Spinal cord (tissue), 10 donors: Measurements from ENCODE around the gene S100A11. TPM values are rescaled to one million over a fixed set of nuclear protein-coding genes. Genes with fewer than 3 reads are reported as not detected.
A peak's percentile ranks its signal among the peaks of the same experiment; 100 is the strongest.

Source experiments
- DNase-seq, 6 donors: peaks; one replicate each; pipeline versions ENCODE4 v3.0.0 to v3.0.0-alpha.2; 2013 to 2015; ENCODE audit warnings: low spot score in 6 of 6, low read depth in 4 of 6
- H3K27ac ChIP-seq: one replicate; pipeline ENCODE4 v1.5.1; 2013; ENCODE audit warnings: low read depth, low read length, control low read depth
- H3K27me3 ChIP-seq: one replicate; pipeline ENCODE4 v1.6.1; 2013; ENCODE audit warnings: low read length; ENCODE audit not compliant: control insufficient read depth, insufficient read depth
- H3K36me3 ChIP-seq: one replicate; pipeline ENCODE4 v1.6.1; 2013; ENCODE audit warnings: low read length; ENCODE audit not compliant: control insufficient read depth, insufficient read depth
- H3K4me1 ChIP-seq: one replicate; pipeline ENCODE4 v1.6.1; 2013; ENCODE audit warnings: low read length; ENCODE audit not compliant: control insufficient read depth, insufficient read depth
- H3K4me3 ChIP-seq: one replicate; pipeline ENCODE4 v1.5.1; 2013; ENCODE audit warnings: low read depth, low read length, control low read depth
- H3K9me3 ChIP-seq: one replicate; pipeline ENCODE4 v1.6.1; 2013; ENCODE audit warnings: low read length; ENCODE audit not compliant: control insufficient read depth, insufficient read depth
- WGBS: methylation state at CpG from one replicate; pipeline ENCODE4 v1.1.5; 2013; ENCODE audit warnings: missing lambda C conversion rate; ENCODE audit not compliant: insufficient coverage; 5-methylcytosine and 5-hydroxymethylcytosine counted together
- polyA plus RNA-seq, 2 donors: library from polyadenylated mRNA; unstranded; fragments of 120-200 nt; gene quantifications; one replicate each; pipeline ENCODE4 v1.2.1, GENCODE V29; 2013; ENCODE audit not compliant: insufficient read length in 2 of 2
- total RNA-seq, 2 donors: library from RNA; depleted of rRNA in 1 of 2; stranded (reverse); fragments of 120-200 nt in 1 of 2; fragments of >200 nt in 1 of 2; gene quantifications; one replicate each; pipeline versions ENCODE4 v1.2.3 to v1.2.4, GENCODE V29; 2013 to 2014
- donor health status: healthy.

Gene S100A11
- total and polyA plus RNA-seq, 4 donors, result 17.7 to 153 (median 76.9) TPM

DNA sequence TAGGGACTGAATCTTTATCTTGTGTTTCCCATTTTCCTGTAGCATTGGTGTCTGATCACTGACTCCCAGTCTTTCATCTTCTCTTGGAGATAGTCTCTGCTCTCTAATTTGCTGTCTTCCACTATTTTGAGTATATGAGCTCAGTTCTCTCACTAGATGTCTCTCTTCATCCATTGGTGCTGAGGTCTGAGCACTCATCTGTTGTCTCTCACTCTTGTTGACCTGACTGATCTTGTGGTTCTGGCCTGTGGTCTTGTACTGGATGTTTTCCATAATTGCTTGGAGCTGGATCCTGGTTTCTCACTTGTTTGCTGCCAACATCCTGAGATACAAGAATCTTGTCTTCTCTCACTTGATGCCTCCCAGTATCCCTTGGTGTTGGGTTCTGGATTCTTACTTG lies 25.1 kb upstream of the S100A11 start:
- no peaks in the 10 kb centered on the region for H3K36me3 ChIP-seq
- no peaks in the 10 kb centered on the region for H3K4me1 ChIP-seq
- no peak overlapping the region for H3K27ac ChIP-seq
- H3K27me3 ChIP-seq, result no peaks in the 10 kb centered on the region
- H3K4me3 ChIP-seq, result no peak overlapping the region
- no peaks in the 10 kb centered on the region for H3K9me3 ChIP-seq
- DNase-seq, result no peak

GRCh38 chr1:152053375-152053774 lies 16.6 kb upstream of the S100A11 start:
- peaks cover 15% of the 10 kb centered on the region for H3K27me3 ChIP-seq
- DNase-seq, result peak in 2 of 6 donors; percentile 5 to 19
- H3K9me3 ChIP-seq, result no peaks in the 10 kb centered on the region
- no peaks in the 10 kb centered on the region for H3K36me3 ChIP-seq
- WGBS, result 54% methylated on average over 12 of the region's 13 CpGs
- no peak overlapping the region for H3K4me3 ChIP-seq
- H3K4me1 ChIP-seq, result peaks cover 2% of the 10 kb centered on the region
- no peak overlapping the region for H3K27ac ChIP-seq

- H3K4me1 ChIP-seq, result peaks cover 10% of the 10 kb centered on the region
- H3K36me3 ChIP-seq, result no peaks in the 10 kb centered on the region
- DNase-seq, result peak in 4 of 6 donors; percentile 47 to 91 (median 75)
- peaks cover 15% of the 10 kb centered on the region for H3K27me3 ChIP-seq
- no peak overlapping the region for H3K27ac ChIP-seq
- H3K4me3 ChIP-seq, result no peak overlapping the region
- no peaks in the 10 kb centered on the region for H3K9me3 ChIP-seq
- WGBS, result 24% methylated on average over 11 of the region's 11 CpGs
These were observed 15.8 kb upstream of the S100A11 start for GRCh38 chr1:152052606-152053005.

GRCh38 chr1:152050886-152051675 lies 14.3 kb upstream of the S100A11 start:
- DNase-seq, result no peak
- Histone ChIP-seq H3K36me3 (no peaks in the 10 kb centered on the region), H3K9me3 (no peaks in the 10 kb centered on the region), H3K4me3 (no peak overlapping the region), H3K27me3 (peaks cover 15% of the 10 kb centered on the region), H3K4me1 (peaks cover 12% of the 10 kb centered on the region), H3K27ac (no peak overlapping the region)
- WGBS, result no CpG with 5 or more reads among the region's 6 CpGs

DNA sequence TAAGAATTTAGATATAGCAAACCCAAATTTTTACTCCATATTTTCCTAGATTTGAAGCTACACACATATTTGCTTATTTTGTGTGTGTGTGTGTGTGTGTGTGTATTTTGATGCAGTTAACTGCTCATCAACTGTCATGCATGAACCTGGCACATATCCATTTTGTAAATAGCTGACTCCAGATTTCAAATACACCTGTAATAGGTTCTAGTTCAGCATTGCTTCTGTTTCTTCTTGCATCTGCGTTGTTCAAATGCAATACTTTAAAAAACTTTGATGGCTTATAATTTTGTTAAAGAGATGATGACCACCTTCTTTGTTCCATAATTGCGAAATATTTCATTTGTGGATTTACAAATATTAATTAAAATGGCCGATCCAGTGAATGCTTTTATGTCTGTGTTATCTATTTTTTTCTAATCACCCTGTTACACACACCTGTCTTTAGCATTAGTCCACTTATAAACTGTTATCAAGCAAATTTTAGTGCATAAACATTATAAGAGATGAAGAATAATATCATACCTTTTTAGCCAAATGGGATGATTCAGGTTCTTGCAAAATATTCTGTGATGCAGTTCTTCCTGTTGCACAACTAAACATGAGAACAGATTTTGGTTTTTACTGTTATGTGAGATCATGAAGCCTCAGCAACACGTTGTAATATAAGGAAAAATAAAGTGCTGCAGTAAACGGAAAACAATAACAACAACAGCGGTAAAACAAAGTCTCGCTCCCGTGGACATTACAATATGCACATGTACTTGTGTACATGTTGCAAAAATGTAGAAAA lies 12.7 kb upstream of the S100A11 start:
- no peak overlapping the region for H3K27ac ChIP-seq

GRCh38 chr1:152048416-152049009 lies 11.7 kb upstream of the S100A11 start:
- Histone ChIP-seq H3K36me3 (no peaks in the 10 kb centered on the region), H3K27ac (peak overlapping the region; percentile 78), H3K4me1 (peaks cover 12% of the 10 kb centered on the region), H3K4me3 (no peak overlapping the region), H3K27me3 (peaks cover 8% of the 10 kb centered on the region), H3K9me3 (no peaks in the 10 kb centered on the region)
- DNase-seq, result peak in 1 of 6 donors; percentile 4
- WGBS, result 80% methylated on average over 1 of the region's 6 CpGs

More for the DNA sequence above, 12.7 kb upstream of the S100A11 start:
- Histone ChIP-seq H3K4me3 (no peak overlapping the region), H3K36me3 (no peaks in the 10 kb centered on the region), H3K27me3 (peaks cover 13% of the 10 kb centered on the region), H3K4me1 (peaks cover 12% of the 10 kb centered on the region), H3K9me3 (no peaks in the 10 kb centered on the region)
- no peak for DNase-seq
- no CpG with 5 or more reads among the region's 8 CpGs for WGBS

DNA sequence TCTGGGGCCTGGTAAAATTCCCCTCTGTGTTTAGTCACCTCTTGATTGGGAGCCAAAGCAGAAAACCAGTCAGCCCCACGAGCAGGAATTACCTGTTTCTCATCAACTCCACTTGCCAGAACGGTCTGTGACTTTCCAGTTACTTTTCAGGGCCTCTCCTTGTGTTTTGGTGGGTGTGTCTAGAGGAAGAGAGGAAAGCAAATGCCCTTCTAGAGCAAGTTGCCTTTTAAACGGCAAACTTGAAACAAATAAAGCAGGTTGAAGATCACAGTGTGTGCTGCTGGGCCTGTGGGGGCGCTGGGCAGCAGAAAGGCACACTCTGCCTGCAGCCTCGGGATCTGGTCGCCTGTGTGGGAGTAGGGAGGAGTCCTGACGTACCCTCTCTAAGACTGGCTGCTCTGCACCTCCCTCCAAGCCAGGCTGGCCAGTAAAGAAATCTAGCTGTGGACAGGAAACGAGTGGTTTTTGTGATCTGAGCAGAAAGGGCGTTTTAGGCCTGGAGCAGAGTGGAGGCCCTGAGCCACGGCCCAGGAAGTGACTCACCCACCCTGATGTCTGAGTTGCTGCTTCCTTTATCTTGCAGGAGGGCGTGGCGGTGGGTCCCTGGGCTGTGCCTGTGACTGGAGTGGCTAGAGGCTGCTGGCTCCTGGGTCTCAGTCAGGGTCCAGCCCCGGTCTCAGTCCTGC lies 11.1 kb upstream of the S100A11 start:
- DNase-seq, result peak in 4 of 6 donors; percentile 21 to 80 (median 51)
- peaks cover 12% of the 10 kb centered on the region for H3K4me1 ChIP-seq
- H3K27me3 ChIP-seq, result peaks cover 3% of the 10 kb centered on the region
- H3K9me3 ChIP-seq, result no peaks in the 10 kb centered on the region
- no peak overlapping the region for H3K4me3 ChIP-seq
- H3K36me3 ChIP-seq, result no peaks in the 10 kb centered on the region
- WGBS, result 3% methylated on average over 11 of the region's 13 CpGs
- H3K27ac ChIP-seq, result peak overlapping the region; percentile 78

DNA sequence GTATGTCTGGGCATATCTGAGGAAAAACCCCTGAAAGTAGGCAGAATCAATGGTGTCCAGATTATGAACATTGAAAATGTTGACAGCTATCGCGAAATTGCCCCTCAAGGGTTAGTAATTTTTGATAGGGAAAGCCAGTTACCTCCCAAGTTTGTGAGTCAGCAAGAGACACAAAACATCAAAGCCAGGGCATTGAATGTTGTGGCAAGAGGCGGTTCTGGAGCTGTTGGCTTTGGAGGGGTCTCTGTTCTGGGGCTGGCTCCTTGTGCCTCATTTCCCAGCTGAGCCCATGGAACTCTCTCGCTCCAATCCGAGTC lies 10.6 kb upstream of the S100A11 start:
- H3K9me3 ChIP-seq, result no peaks in the 10 kb centered on the region
- DNase-seq, result no peak
- peak overlapping the region; percentile 78 for H3K27ac ChIP-seq
- WGBS, result 71% methylated on average over 5 of the region's 5 CpGs
- H3K4me3 ChIP-seq, result no peak overlapping the region
- no peaks in the 10 kb centered on the region for H3K27me3 ChIP-seq
- H3K36me3 ChIP-seq, result no peaks in the 10 kb centered on the region
- peaks cover 12% of the 10 kb centered on the region for H3K4me1 ChIP-seq

GRCh38 chr1:152044386-152044785 lies 7.6 kb upstream of the S100A11 start:
- Histone ChIP-seq H3K36me3 (no peaks in the 10 kb centered on the region), H3K27me3 (peaks cover 11% of the 10 kb centered on the region), H3K4me1 (peaks cover 12% of the 10 kb centered on the region), H3K4me3 (no peak overlapping the region), H3K27ac (no peak overlapping the region), H3K9me3 (no peaks in the 10 kb centered on the region)
- no CpG with 5 or more reads among the region's 3 CpGs for WGBS
- no peak for DNase-seq
